ENCODE data around the gene TSPAN13. TPM values are rescaled to one million over a fixed set of nuclear protein-coding genes. Genes with fewer than 3 reads are reported as not detected.

Gene TSPAN13
- total RNA-seq, 2 donors from 2014 or later: 5.1 to 9.7 TPM

DNA sequence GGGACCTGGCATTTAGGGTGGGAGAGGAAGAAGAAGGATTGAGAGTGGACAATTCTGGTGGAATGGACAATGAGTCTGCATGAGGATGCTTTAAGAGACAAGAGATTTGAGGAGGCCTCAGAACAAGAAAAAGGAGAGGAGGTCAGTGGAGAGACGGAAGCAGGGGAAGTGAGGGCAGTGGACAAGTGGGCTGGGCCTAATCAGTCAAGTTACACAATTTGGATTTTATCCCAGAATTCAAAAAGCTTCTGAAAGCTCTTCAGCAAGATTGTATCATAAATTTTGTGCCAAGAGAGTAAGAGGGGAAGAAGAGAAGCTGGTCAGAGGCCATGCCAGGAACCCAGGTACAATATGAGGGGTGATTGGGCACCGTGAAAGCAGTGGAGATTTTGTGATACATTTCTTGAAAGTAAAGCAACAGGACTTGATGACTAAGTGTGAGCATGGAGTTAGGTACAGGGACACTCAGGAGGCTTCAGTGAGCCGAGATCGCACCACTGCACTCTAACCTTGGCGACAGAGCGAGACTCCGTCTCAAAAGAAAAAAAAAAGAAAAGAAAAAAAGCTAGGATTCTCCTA, 19.3 kb upstream of the TSPAN13 start:
- Histone ChIP-seq H3K27ac (no peak overlapping the region), H3K9me3 (no peaks in the 10 kb centered on the region), H3K4me1 (no peaks in the 10 kb centered on the region), H3K36me3 (no peaks in the 10 kb centered on the region), H3K27me3 (no peaks in the 10 kb centered on the region), H3K4me3 (no peak overlapping the region)
- DNase-seq (ENCODE audit: low spot score): no peak
- TF ChIP-seq, protein P1, sequence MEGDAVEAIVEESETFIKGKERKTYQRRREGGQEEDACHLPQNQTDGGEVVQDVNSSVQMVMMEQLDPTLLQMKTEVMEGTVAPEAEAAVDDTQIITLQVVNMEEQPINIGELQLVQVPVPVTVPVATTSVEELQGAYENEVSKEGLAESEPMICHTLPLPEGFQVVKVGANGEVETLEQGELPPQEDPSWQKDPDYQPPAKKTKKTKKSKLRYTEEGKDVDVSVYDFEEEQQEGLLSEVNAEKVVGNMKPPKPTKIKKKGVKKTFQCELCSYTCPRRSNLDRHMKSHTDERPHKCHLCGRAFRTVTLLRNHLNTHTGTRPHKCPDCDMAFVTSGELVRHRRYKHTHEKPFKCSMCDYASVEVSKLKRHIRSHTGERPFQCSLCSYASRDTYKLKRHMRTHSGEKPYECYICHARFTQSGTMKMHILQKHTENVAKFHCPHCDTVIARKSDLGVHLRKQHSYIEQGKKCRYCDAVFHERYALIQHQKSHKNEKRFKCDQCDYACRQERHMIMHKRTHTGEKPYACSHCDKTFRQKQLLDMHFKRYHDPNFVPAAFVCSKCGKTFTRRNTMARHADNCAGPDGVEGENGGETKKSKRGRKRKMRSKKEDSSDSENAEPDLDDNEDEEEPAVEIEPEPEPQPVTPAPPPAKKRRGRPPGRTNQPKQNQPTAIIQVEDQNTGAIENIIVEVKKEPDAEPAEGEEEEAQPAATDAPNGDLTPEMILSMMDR (IDR thresholded peaks at IDR 0.05): no peak

DNA sequence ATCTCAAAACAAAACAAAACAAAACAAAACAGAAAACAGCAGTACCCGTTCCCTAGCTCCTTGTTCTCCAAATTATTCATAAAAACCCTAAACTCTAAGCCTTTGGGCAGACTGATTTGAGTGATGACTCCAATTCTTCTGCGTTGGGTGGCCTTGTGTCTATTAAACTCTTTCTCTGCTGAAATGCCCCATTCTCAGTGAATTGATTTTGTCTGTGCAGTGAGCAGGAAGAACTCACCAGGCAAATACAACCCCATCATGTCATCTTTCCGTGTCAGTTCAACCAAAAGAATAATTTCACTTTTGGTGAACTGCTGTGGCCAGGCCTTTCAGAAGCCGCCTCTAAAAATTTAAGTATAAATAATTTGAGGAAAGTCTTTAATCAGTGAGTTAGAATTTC, 18.5 kb upstream of the TSPAN13 start:
- Histone ChIP-seq H3K27me3 (no peaks in the 10 kb centered on the region), H3K36me3 (no peaks in the 10 kb centered on the region), H3K27ac (no peak overlapping the region), H3K4me3 (no peak overlapping the region), H3K9me3 (no peaks in the 10 kb centered on the region), H3K4me1 (peaks cover 0 to 3% of the 10 kb centered on the region in 2 donors)
- TF ChIP-seq, protein P1 (IDR thresholded peaks at IDR 0.05): no peak
- no peak for DNase-seq (ENCODE audit: low spot score)

DNA sequence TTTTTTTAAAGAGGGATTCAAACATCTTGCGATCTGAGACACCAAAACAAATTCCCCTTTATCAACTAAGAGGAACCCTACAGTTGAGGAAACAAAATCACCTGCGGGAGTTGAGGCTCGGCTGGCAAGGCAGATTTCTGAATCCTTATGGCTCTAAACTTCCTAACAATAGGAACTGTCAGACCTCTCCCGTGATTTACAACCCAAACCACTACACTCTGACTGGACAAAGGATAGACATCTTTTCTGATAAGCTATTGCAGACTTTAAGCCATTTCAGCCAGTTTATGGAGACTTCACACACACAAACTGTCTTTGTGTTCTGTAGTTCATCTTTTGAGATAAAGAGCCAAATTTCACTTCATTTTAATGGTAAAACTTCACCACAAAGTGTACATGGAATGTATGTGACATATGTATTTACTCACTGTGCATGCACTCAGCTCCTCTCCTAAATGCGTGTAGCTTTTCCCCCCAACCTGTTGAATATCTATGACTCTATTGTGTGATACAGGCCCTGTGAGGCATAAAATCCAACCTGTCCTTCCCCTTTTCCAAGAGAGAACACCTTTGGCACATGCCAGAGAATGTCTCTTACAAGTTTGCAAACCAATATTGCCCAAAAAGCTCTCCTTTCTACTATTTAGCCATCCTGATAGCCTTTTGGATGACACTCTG, 15.4 kb upstream of the TSPAN13 start:
- no peak overlapping the region for H3K4me3 ChIP-seq
- no peak overlapping the region for H3K27ac ChIP-seq
- TF ChIP-seq, protein P1 (IDR thresholded peaks at IDR 0.05): no peak
- no peaks in the 10 kb centered on the region for H3K36me3 ChIP-seq
- H3K9me3 ChIP-seq: no peaks in the 10 kb centered on the region
- DNase-seq (ENCODE audit: low spot score): no peak
- no peaks in the 10 kb centered on the region for H3K27me3 ChIP-seq
- H3K4me1 ChIP-seq: peaks cover 0 to 12% of the 10 kb centered on the region in 2 donors

- Histone ChIP-seq H3K9me3 (no peaks in the 10 kb centered on the region), H3K4me3 (no peak overlapping the region), H3K36me3 (no peaks in the 10 kb centered on the region), H3K4me1 (peaks cover 0 to 16% of the 10 kb centered on the region in 2 donors), H3K27ac (peak overlapping the region; percentile 46 to 58), H3K27me3 (no peaks in the 10 kb centered on the region)
- TF ChIP-seq, protein P1 (IDR thresholded peaks at IDR 0.05): no peak
- no peak for DNase-seq (ENCODE audit: low spot score)
Observed at GRCh38 chr7:16739863-16740622, 13.5 kb upstream of the TSPAN13 start.

DNA sequence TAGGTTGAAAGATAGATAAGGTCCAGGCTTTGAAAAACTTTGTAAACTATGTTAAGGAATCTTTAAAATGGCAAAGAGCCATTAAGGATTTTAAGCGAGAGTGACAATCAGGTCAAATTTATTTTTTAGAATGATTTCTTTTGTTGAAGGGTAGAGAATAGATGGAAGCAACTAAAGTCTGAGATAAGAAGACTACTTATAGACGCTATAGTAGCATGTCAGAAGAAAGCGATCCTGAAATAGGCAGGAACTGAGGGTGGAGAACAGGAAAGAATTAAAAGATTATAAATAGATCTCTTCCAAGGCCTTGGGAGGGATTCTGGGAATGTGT, 13.0 kb upstream of the TSPAN13 start:
- Histone ChIP-seq H3K27ac (peak overlapping the region; percentile 46 to 58), H3K4me3 (no peak overlapping the region), H3K9me3 (no peaks in the 10 kb centered on the region), H3K36me3 (no peaks in the 10 kb centered on the region), H3K27me3 (no peaks in the 10 kb centered on the region), H3K4me1 (peaks cover 0 to 16% of the 10 kb centered on the region in 2 donors)
- DNase-seq (ENCODE audit: low spot score): no peak
- TF ChIP-seq, protein P1 (IDR thresholded peaks at IDR 0.05): no peak
